HCT116 (cell line): ENCODE data around the gene GPM6B. TPM values are rescaled to one million over a fixed set of nuclear protein-coding genes. Genes with fewer than 3 reads are reported as not detected.

Experiments
- ATAC-seq: fragments of 200-7000 bp; cut with Tn5 transposase; 2 replicates; pipeline ENCODE4 v1.9.1; 2020; ENCODE audit warnings: mild to moderate bottlenecking, moderate library complexity
- BruUV-seq: library from RNA; stranded (reverse); fragments of 400-500 nt; replicated peaks from 2 replicates; lab custom pipeline; 2021; lab: Mats Ljungman, UMichigan
- CTCF ChIA-PET: fragments of 300-600 bp; sonication (Branson Sonifier 250); formaldehyde crosslinking; loops from one replicate; lab custom pipeline; 2021; ENCODE audit warnings: antibody characterized with exemption; lab: Charles Lee
- POLR2A ChIA-PET: fragments of 300-600, 350-600 bp; sonication (Branson Sonifier 250); formaldehyde crosslinking; loops from one replicate; lab custom pipeline; 2021; ENCODE audit warnings: antibody characterized with exemption; lab: Charles Lee
- RAD21 ChIA-PET, 2 experiments: fragments of 300-600 bp; sonication (Branson Sonifier 250); formaldehyde crosslinking; loops; one replicate each; lab custom pipeline; 2023; ENCODE audit warnings: low total read pairs in 2 of 2; ENCODE audit not compliant: uncharacterized antibody in 2 of 2, unreplicated experiment in 2 of 2, low non-redundant PET in 1 of 2; lab: Charles Lee
- DNase-seq: peaks from one replicate; pipeline ENCODE4 v3.0.0-alpha.2; 2010; ENCODE audit warnings: low read depth, low spot score
- H2AFZ ChIP-seq: fragments of 200-600 bp; shearing (Covaris generic), sonication (generic); 2 replicates; pipeline ENCODE4 v1.6.1; 2017; ENCODE audit warnings: low read depth, mixed run types, mixed read lengths, antibody characterized with exemption, low read length; ENCODE audit not compliant: poor library complexity, severe bottlenecking
- H3K27ac ChIP-seq: 2 replicates; pipeline ENCODE4 v1.5.1; 2012; ENCODE audit warnings: low read depth, low read length
- H3K27me3 ChIP-seq: fragments of 200-600 bp; sonication (generic); 2 replicates; pipeline ENCODE4 v1.6.1; 2016; ENCODE audit warnings: mixed run types, low read length, mixed read lengths; ENCODE audit not compliant: insufficient read depth
- H3K36me3 ChIP-seq, 2 experiments: fragments of 200-500 bp in 1 of 2; fragments of 200-600 bp in 1 of 2; sonication (Bioruptor generic) in 1 of 2; sonication (generic) in 1 of 2; 2 replicates each; pipeline versions ENCODE4 v1.5.1 to v1.6.1; 2014 to 2016; ENCODE audit warnings: low read length in 2 of 2, inconsistent platforms in 1 of 2, mixed read lengths in 1 of 2, mixed run types in 1 of 2; ENCODE audit not compliant: insufficient read depth in 2 of 2, control insufficient read depth in 1 of 2
- H3K4me1 ChIP-seq, 2 experiments: fragments of 200-600 bp in 1 of 2; sonication (generic) in 1 of 2; 2 replicates each; pipeline versions ENCODE4 v1.5.1 to v1.6.1; 2012 to 2017; ENCODE audit warnings: low read length in 2 of 2, inconsistent platforms in 1 of 2, mild to moderate bottlenecking in 1 of 2, mixed read lengths in 1 of 2, mixed run types in 1 of 2, moderate library complexity in 1 of 2; ENCODE audit not compliant: insufficient read depth in 2 of 2, control insufficient read depth in 1 of 2
- H3K4me2 ChIP-seq: fragments of 200-600 bp; sonication (generic); 2 replicates; pipeline ENCODE4 v1.6.1; 2017; ENCODE audit warnings: mixed run types, low read length, mixed read lengths
- H3K4me3 ChIP-seq, 2 experiments: fragments of 200-600 bp in 1 of 2; sonication (generic) in 1 of 2; replicated peaks in 1 of 2; 2 replicates each; pipeline ENCODE4 v1.5.1; 2011 to 2016; ENCODE audit warnings: low read length in 2 of 2, control low read depth in 1 of 2, low read depth in 1 of 2, mild to moderate bottlenecking in 1 of 2, mixed read lengths in 1 of 2, mixed run types in 1 of 2
- H3K79me2 ChIP-seq: fragments of 200-600 bp; sonication (generic); 2 replicates; pipeline ENCODE4 v1.6.1; 2017; ENCODE audit warnings: mild to moderate bottlenecking, mixed run types, low read length, moderate library complexity, mixed read lengths; ENCODE audit not compliant: insufficient read depth
- H3K9ac ChIP-seq: fragments of 200-600 bp; sonication (generic); 2 replicates; pipeline ENCODE4 v1.6.1; 2016; ENCODE audit warnings: low read length, mixed read lengths
- H3K9me2 ChIP-seq: fragments of 200-600 bp; sonication (generic), shearing (Covaris generic); 2 replicates; pipeline ENCODE4 v1.6.1; 2017; ENCODE audit warnings: mixed run types, mild to moderate bottlenecking, moderate library complexity; ENCODE audit not compliant: insufficient read depth
- H3K9me3 ChIP-seq, 2 experiments: fragments of 200-500 bp in 1 of 2; fragments of 200-600 bp in 1 of 2; sonication (Bioruptor generic) in 1 of 2; sonication (generic) in 1 of 2; 2 replicates each; pipeline ENCODE4 v1.6.1; 2014 to 2017; ENCODE audit warnings: low read length in 2 of 2, mixed read lengths in 2 of 2, inconsistent platforms in 1 of 2, low read depth in 1 of 2, mild to moderate bottlenecking in 1 of 2, mixed run types in 1 of 2, moderate library complexity in 1 of 2; ENCODE audit not compliant: control insufficient read depth in 1 of 2, insufficient read depth in 1 of 2
- H4K20me1 ChIP-seq: fragments of 200-600 bp; sonication (generic), shearing (Covaris generic); 2 replicates; pipeline ENCODE4 v1.6.1; 2017; ENCODE audit warnings: mixed run types, mild to moderate bottlenecking, moderate library complexity; ENCODE audit not compliant: insufficient read depth
- CBX3 ChIP-seq: IDR thresholded peaks from 2 replicates; pipeline ENCODE4 v1.6.1; 2012; ENCODE audit warnings: low read depth
- EGR1 ChIP-seq: IDR thresholded peaks from 2 replicates; pipeline ENCODE4 v1.6.1; 2012; ENCODE audit warnings: low read depth
- ELF1 ChIP-seq: IDR thresholded peaks from 2 replicates; pipeline ENCODE4 v1.6.1; 2012; ENCODE audit warnings: low read depth, borderline replicate concordance
- EZH2phosphoT487 ChIP-seq: fragments of 200-600 bp; IDR thresholded peaks from 2 replicates; pipeline ENCODE4 v1.6.1; 2018; ENCODE audit warnings: antibody characterized with exemption, borderline replicate concordance
- FOSL1 ChIP-seq: IDR thresholded peaks from 2 replicates; pipeline ENCODE4 v1.6.1; 2012; ENCODE audit warnings: low read depth
- POLR2A ChIP-seq: IDR thresholded peaks from 2 replicates; pipeline ENCODE4 v1.7.0; 2011; ENCODE audit warnings: borderline replicate concordance; ENCODE audit not compliant: insufficient read depth, insufficient read length; ENCODE audit errors: extremely low read depth
- RAD21 ChIP-seq: IDR thresholded peaks from 2 replicates; pipeline ENCODE4 v1.6.1; 2012; ENCODE audit warnings: low read depth, mild to moderate bottlenecking
- SP1 ChIP-seq: IDR thresholded peaks from 2 replicates; pipeline ENCODE4 v1.6.1; 2012; ENCODE audit warnings: low read depth
- SRF ChIP-seq: IDR thresholded peaks from 2 replicates; pipeline ENCODE4 v1.6.1; 2012; ENCODE audit warnings: low read depth
- YY1 ChIP-seq: IDR thresholded peaks from 2 replicates; pipeline ENCODE4 v1.6.1; 2011; ENCODE audit warnings: low read length, low read depth, moderate library complexity, mild to moderate bottlenecking; ENCODE audit not compliant: insufficient replicate concordance; ENCODE audit errors: extremely low read depth
- ZFX ChIP-seq: fragments of 450-650 bp; IDR thresholded peaks from 2 replicates; pipeline ENCODE4 v1.6.1; 2017
- intact Hi-C: fragments of 100-400 bp; cut with micrococcal nuclease; formaldehyde crosslinking; loops from 2 replicates; pipeline ENCODE4 v1.10.0; 2022
- total RNA-seq: library from RNA; stranded (reverse); gene quantifications from one replicate; pipeline ENCODE4 v1.2.1, GENCODE V29; 2021; ENCODE audit not compliant: unreplicated experiment
- TF ChIP-seq, protein P1 (sequence below): IDR thresholded peaks from 2 replicates; pipeline ENCODE4 v1.6.1; 2012; ENCODE audit warnings: low read depth
- TF ChIP-seq, protein P2 (sequence below): IDR thresholded peaks from 2 replicates; pipeline ENCODE4 v1.6.1; 2012
- TF ChIP-seq, protein P3 (sequence below): IDR thresholded peaks from 2 replicates; pipeline ENCODE4 v1.6.1; 2012

The GPM6B gene
- total RNA-seq, 1 experiment from 2014 or later, result 0.07 TPM

DNA sequence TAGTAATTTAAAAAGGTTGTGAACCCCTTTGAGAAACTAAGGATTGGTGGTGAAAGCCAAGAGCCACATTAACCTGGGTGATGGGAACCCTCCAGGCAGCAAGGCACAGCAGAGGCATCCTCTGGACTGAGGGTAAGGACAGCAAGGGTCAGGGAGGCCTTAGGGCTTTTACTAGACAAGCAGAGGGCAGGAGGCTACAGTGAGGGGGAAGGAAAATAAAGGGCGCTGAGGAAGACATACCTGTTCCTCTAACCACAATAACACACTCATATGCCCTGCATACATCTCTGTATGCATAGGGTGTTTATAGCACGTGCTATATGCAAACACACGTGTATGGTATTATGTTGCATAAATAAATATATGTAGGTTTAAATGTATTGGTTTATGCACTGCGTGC lies 18.7 kb downstream of the GPM6B start (continued):
- TF ChIP-seq EZH2phosphoT487 (no peak), RAD21 (no peak), CBX3 (no peak), EGR1 (no peak)
- TF ChIP-seq, protein P1, sequence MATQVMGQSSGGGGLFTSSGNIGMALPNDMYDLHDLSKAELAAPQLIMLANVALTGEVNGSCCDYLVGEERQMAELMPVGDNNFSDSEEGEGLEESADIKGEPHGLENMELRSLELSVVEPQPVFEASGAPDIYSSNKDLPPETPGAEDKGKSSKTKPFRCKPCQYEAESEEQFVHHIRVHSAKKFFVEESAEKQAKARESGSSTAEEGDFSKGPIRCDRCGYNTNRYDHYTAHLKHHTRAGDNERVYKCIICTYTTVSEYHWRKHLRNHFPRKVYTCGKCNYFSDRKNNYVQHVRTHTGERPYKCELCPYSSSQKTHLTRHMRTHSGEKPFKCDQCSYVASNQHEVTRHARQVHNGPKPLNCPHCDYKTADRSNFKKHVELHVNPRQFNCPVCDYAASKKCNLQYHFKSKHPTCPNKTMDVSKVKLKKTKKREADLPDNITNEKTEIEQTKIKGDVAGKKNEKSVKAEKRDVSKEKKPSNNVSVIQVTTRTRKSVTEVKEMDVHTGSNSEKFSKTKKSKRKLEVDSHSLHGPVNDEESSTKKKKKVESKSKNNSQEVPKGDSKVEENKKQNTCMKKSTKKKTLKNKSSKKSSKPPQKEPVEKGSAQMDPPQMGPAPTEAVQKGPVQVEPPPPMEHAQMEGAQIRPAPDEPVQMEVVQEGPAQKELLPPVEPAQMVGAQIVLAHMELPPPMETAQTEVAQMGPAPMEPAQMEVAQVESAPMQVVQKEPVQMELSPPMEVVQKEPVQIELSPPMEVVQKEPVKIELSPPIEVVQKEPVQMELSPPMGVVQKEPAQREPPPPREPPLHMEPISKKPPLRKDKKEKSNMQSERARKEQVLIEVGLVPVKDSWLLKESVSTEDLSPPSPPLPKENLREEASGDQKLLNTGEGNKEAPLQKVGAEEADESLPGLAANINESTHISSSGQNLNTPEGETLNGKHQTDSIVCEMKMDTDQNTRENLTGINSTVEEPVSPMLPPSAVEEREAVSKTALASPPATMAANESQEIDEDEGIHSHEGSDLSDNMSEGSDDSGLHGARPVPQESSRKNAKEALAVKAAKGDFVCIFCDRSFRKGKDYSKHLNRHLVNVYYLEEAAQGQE, result no peak
- TF ChIP-seq, protein P2, sequence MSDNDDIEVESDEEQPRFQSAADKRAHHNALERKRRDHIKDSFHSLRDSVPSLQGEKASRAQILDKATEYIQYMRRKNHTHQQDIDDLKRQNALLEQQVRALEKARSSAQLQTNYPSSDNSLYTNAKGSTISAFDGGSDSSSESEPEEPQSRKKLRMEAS, result no peak
- TF ChIP-seq, protein P3, sequence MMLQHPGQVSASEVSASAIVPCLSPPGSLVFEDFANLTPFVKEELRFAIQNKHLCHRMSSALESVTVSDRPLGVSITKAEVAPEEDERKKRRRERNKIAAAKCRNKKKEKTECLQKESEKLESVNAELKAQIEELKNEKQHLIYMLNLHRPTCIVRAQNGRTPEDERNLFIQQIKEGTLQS, result no peak
- TF ChIP-seq, all 23 proteins: peak for 0

DNA sequence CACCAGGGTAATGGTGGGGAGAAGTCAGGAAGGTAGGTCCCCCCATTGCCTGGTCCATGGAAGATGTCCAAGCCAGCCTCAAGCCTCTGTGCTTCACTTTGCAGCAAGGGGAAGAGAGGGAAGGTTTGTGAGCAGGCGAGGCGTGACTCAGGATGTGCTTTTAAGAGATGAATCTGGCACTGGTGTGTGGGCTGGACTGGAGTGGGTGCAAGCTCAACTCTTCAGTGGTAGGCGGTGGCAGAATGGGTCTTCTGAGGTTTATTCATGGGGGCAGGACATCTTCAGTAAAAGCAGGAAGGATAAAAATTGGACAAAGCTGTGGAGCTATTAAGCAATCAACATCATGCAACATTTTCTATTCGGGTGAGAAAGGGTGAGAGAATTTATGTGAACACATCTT lies 19.4 kb downstream of the GPM6B start:
- no peaks in the 10 kb centered on the region for H3K36me3 ChIP-seq
- no peak overlapping the region for H3K27ac ChIP-seq
- H2AFZ ChIP-seq, result no peak overlapping the region
- TF ChIP-seq ZFX, result no peak
- no peak for TF ChIP-seq SP1
- TF ChIP-seq, protein P1, result no peak
- no peak for TF ChIP-seq FOSL1
- TF ChIP-seq, protein P3, result no peak
- TF ChIP-seq POLR2A, result no peak
- no peak for TF ChIP-seq EZH2phosphoT487
- TF ChIP-seq YY1, result no peak
- TF ChIP-seq SRF, result no peak
- no peak for TF ChIP-seq ELF1
- ATAC-seq, result no peak
- no peaks in the 10 kb centered on the region for H3K9me3 ChIP-seq
- no peaks in the 10 kb centered on the region for H4K20me1 ChIP-seq
- POLR2A ChIA-PET, result no interaction called here
- H3K4me3 ChIP-seq, result no peak overlapping the region
- no peak for DNase-seq
- H3K4me2 ChIP-seq, result no peak overlapping the region
- H3K79me2 ChIP-seq, result no peaks in the 10 kb centered on the region
- H3K9ac ChIP-seq, result no peak overlapping the region
- no peaks in the 10 kb centered on the region for H3K27me3 ChIP-seq
- intact Hi-C loops, result no loop called here
- no peaks in the 10 kb centered on the region for H3K9me2 ChIP-seq
- CTCF ChIA-PET, result no interaction called here
- RAD21 ChIA-PET, result no interaction called here
- no TSS peak for BruUV-seq
- H3K4me1 ChIP-seq, result no peaks in the 10 kb centered on the region
